OCI-LY3 (cell line): ENCODE measurements around the gene ACSM5.

Source experiments
- EZH2phosphoT487 ChIP-seq: fragments of 200-600 bp; shearing (Covaris generic); IDR thresholded peaks from 2 replicates; pipeline ENCODE4 v1.6.1; 2018; ENCODE audit warnings: antibody characterized with exemption, mixed run types, low read depth
- TF ChIP-seq, protein P1 (sequence below): fragments of 200-600, 300-600 bp; sonication (generic); IDR thresholded peaks from 2 replicates; pipeline ENCODE4 v1.5.1; 2014; ENCODE audit warnings: antibody characterized with exemption, low read length, low read depth

DNA sequence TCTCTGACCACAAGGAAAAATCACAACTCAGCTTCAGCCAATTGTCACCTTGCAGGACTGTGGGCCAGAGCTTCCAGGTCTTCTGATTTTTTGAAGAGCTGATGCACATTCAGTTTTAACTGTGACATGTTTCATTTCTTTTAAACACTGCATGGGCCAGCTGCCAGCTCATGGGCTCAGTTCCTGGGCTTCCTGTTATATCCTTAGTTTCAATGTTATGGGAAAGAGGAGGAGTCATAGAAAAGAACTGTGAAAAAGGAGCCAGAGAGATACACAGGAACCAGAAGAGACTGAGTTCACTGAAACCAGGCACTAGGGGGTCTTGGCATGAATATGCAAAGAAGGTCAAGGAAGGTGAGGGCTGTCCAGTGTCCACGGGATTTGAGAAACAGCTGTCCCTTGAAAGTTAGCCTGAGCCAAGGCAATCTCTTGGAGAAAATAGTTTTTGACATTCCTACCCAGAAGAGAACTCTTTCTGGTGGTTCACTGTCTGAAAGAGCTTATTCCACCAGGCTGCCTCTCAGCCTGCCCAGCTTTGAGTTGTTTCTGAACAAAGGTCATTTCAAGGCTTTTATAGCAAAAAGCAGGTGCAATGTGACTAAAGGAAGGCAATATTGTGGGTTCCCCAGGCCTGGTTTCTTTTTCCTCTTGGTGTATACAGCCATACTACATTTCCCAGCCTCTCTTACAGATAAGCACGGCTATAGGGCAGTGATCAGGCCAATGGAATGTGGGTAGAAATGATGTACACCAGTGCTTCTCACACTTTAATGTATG, 15.3 kb upstream of the ACSM5 start:
- TF ChIP-seq, protein P1, sequence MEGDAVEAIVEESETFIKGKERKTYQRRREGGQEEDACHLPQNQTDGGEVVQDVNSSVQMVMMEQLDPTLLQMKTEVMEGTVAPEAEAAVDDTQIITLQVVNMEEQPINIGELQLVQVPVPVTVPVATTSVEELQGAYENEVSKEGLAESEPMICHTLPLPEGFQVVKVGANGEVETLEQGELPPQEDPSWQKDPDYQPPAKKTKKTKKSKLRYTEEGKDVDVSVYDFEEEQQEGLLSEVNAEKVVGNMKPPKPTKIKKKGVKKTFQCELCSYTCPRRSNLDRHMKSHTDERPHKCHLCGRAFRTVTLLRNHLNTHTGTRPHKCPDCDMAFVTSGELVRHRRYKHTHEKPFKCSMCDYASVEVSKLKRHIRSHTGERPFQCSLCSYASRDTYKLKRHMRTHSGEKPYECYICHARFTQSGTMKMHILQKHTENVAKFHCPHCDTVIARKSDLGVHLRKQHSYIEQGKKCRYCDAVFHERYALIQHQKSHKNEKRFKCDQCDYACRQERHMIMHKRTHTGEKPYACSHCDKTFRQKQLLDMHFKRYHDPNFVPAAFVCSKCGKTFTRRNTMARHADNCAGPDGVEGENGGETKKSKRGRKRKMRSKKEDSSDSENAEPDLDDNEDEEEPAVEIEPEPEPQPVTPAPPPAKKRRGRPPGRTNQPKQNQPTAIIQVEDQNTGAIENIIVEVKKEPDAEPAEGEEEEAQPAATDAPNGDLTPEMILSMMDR: no peak
- TF ChIP-seq EZH2phosphoT487: no peak
